ENCODE measurements around the gene RC3H2.

- no peak for TF ChIP-seq CTCF (IDR thresholded peaks at IDR 0.05; ENCODE audit: borderline replicate concordance, extremely low read depth, low read length, poor library complexity, severe bottlenecking)
- TF ChIP-seq EZH2 (IDR thresholded peaks at IDR 0.05; ENCODE audit: borderline replicate concordance, low read depth, low read length, severe bottlenecking): no peak
Observed at GRCh38 chr9:122865300-122865699, 39.9 kb downstream of the RC3H2 start.

Data from DND-41 (cell line).